ELF-1 (cell line): ENCODE measurements around the gene ANKRD33.

ENCODE experiments used
- DNase-seq: peaks from one replicate; pipeline ENCODE4 v3.0.0-alpha.2; 2016; ENCODE audit warnings: low read depth, low spot score

Gene ANKRD33

GRCh38 chr12:51917041-51917590 is 29.2 kb downstream of the ANKRD33 start:
- no peak for DNase-seq

GRCh38 chr12:51917746-51918453 is 30.0 kb downstream of the ANKRD33 start:
- no peak for DNase-seq

- DNase-seq, result no peak
Measured at GRCh38 chr12:51920046-51920445, 32.1 kb downstream of the ANKRD33 start.

- DNase-seq, result peak; percentile 41
Measured at GRCh38 chr12:51921017-51921725, 33.3 kb downstream of the ANKRD33 start.

GRCh38 chr12:51922146-51922545 is 34.2 kb downstream of the ANKRD33 start:
- no peak for DNase-seq

GRCh38 chr12:51922762-51923505 is 35.0 kb downstream of the ANKRD33 start:
- peak; percentile 30 for DNase-seq

- DNase-seq, result peak; percentile 68
Measured at GRCh38 chr12:51923506-51924365, 35.8 kb downstream of the ANKRD33 start.

GRCh38 chr12:51924551-51925319 is 36.8 kb downstream of the ANKRD33 start:
- no peak for DNase-seq

- DNase-seq, result no peak
Measured at GRCh38 chr12:51925346-51926063, 37.6 kb downstream of the ANKRD33 start.

- peak; percentile 75 for DNase-seq
Measured at GRCh38 chr12:51926064-51926632, 38.2 kb downstream of the ANKRD33 start.

- DNase-seq, result peak; percentile 42
Measured at GRCh38 chr12:51926718-51927117, 38.8 kb downstream of the ANKRD33 start.

- DNase-seq, result no peak
Measured at GRCh38 chr12:51932218-51933076, 44.5 kb downstream of the ANKRD33 start.

- no peak for DNase-seq
Measured at GRCh38 chr12:51934080-51934479, 46.2 kb downstream of the ANKRD33 start.

GRCh38 chr12:51937926-51938325 is 50.0 kb downstream of the ANKRD33 start:
- DNase-seq, result no peak

GRCh38 chr12:51938726-51939125 is 50.8 kb downstream of the ANKRD33 start:
- DNase-seq, result no peak

GRCh38 chr12:51941011-51941581 is 53.2 kb downstream of the ANKRD33 start:
- peak; percentile 21 for DNase-seq
